Esophagus (tissue), 2 donors: ENCODE results near the gene LGALS14. TPM values are rescaled to one million over a fixed set of nuclear protein-coding genes. Genes with fewer than 3 reads are reported as not detected.
"Not testable (repeated sequence)": the region's sequence is repeated elsewhere in the genome, so short reads cannot be mapped to it uniquely, and the experiment has no call there.

Source experiments
- H3K27ac ChIP-seq, 2 donors: one replicate each; pipeline ENCODE4 v1.5.1; 2013; ENCODE audit warnings: low read depth in 2 of 2, mild to moderate bottlenecking in 2 of 2, inconsistent platforms in 1 of 2, low read length in 1 of 2, moderate library complexity in 1 of 2
- H3K27me3 ChIP-seq, 2 donors: one replicate each; pipeline ENCODE4 v1.6.1; 2013; ENCODE audit warnings: low read length in 2 of 2, control low read depth in 1 of 2, mild to moderate bottlenecking in 1 of 2; ENCODE audit not compliant: insufficient read depth in 2 of 2, control insufficient read depth in 1 of 2
- H3K36me3 ChIP-seq, 2 donors: one replicate each; pipeline ENCODE4 v1.6.1; 2013; ENCODE audit warnings: low read length in 1 of 2; ENCODE audit not compliant: control insufficient read depth in 2 of 2, insufficient read depth in 2 of 2
- H3K4me1 ChIP-seq, 2 donors: one replicate each; pipeline ENCODE4 v1.6.1; 2013; ENCODE audit warnings: low read length in 1 of 2; ENCODE audit not compliant: control insufficient read depth in 2 of 2, insufficient read depth in 2 of 2
- H3K4me3 ChIP-seq, 2 donors: one replicate each; pipeline ENCODE4 v1.5.1; 2013; ENCODE audit warnings: low read length in 2 of 2, mild to moderate bottlenecking in 2 of 2, low read depth in 1 of 2, moderate library complexity in 1 of 2
- H3K9me3 ChIP-seq, 2 donors: one replicate each; pipeline ENCODE4 v1.6.1; 2013; ENCODE audit warnings: mild to moderate bottlenecking in 2 of 2, low read depth in 1 of 2, low read length in 1 of 2, moderate library complexity in 1 of 2; ENCODE audit not compliant: control insufficient read depth in 2 of 2, insufficient read depth in 1 of 2
- WGBS, 2 donors: extraction: QIAGEN DNeasy Blood & Tissue Kit; methylation state at CpG; one replicate each; pipeline ENCODE4 v1.1.7; 2013; 5-methylcytosine and 5-hydroxymethylcytosine counted together
- polyA plus RNA-seq, 2 donors: library from polyadenylated mRNA; stranded (reverse); fragments of 200-250 nt; gene quantifications; one replicate each; pipeline ENCODE4 v1.2.3, GENCODE V29; 2013
- donor health status: healthy with polysubstance abuse.
- donor health status: Bipolar disorder and iron deficiency.

Gene LGALS14
- polyA plus RNA-seq, 2 donors, result not detected

DNA sequence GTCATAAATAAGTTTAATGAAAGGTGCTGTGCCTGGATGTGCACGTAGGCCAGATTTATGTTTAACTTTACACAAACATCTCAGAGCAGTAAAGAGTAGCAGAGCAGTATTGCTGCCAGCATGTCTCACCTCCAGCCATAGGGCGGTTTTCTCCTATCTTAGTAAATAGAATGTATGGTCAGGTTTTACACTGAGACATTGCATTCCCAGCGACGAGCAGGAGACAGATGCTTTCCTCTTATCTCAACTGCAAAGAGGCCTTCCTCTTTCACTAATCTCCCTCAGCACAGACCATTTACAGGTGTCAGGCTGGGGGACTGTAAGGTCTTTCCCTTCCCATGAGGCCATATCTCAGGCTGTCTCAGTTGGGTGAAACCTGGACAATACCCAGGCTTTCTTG lies 15.6 kb upstream of the LGALS14 start:
- whole genome bisulfite sequencing, 2 donors, result 74 to 76% methylated on average over 4 of the region's 4 CpGs
- H3K27ac ChIP-seq, H3K4me1 ChIP-seq, H3K27me3 ChIP-seq, H3K36me3 ChIP-seq, H3K4me3 ChIP-seq, H3K9me3 ChIP-seq: not testable (repeated sequence)

DNA sequence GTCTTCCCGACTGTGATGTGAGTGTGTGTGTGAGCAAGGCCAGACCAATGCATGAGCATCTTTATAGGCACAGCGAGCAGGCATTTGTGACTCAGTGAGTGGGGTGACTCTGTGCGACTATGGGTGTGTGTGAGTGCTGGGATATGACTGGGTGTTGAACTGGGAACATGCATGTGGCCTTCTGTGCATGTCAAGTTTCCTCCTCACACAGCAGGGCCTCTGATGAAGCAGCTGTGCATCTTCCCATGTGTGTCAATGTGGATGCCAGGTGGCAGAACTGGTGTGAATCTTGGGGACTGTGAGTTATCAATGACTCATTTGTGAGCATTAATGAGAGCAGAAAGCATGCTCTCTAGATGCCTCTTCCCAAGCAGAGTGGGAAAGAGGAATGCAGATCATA lies 12.1 kb upstream of the LGALS14 start:
- WGBS, 2 donors, result 71 to 74% methylated on average over 3 of the region's 3 CpGs
- Histone ChIP-seq H3K9me3 (no peaks in the 10 kb centered on the region), H3K27ac (no peak overlapping the region), H3K36me3 (no peaks in the 10 kb centered on the region), H3K4me3 (no peak overlapping the region), H3K4me1 (no peaks in the 10 kb centered on the region), H3K27me3 (no peaks in the 10 kb centered on the region)

DNA sequence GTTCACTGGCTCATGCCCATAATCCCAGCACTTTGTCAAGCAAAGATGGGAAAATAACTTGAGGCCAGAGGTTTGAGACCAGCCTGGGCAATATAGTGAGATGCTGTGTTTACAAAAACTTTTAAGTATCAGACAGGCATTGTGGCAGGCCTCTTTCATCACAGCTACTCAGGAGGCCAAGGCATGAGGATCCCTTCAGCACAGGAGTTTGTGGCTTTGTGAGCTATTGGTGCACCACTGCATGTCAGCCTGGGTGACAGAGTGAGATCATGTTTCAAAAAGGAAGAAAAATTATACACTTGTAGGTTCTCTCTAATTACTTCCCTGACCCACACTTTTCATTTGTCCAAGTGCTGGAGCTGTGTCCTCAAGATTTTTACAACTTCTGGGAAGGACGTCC lies 11.5 kb upstream of the LGALS14 start:
- 66 to 68% methylated on average over 1 of the region's 1 CpG for WGBS, 2 donors
- Histone ChIP-seq H3K9me3 (no peaks in the 10 kb centered on the region), H3K4me3 (no peak overlapping the region), H3K36me3 (no peaks in the 10 kb centered on the region), H3K4me1 (no peaks in the 10 kb centered on the region), H3K27ac (no peak overlapping the region), H3K27me3 (no peaks in the 10 kb centered on the region)

DNA sequence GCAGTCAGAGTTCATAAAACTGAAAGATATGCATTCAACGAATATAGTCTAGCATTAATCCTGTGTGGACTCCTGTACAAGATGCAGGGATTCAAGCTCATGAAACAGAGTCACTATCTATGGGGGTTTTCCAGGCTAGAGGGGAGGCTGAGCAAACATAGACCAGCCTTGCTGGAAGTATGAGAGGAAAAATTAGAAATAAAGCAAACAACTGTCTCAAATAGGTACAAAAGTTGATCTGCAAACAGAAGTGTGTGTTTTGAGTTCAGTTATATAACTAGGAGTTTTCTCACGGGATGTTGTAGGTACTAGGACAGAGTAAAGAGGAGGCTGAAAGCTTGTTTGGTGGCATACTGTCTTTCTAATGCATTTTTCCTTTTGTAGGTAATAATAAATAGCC lies 8.5 kb upstream of the LGALS14 start:
- no peaks in the 10 kb centered on the region for H3K36me3 ChIP-seq
- H3K4me3 ChIP-seq, result no peak overlapping the region
- WGBS, 2 donors, result 62 to 67% methylated on average over 2 of the region's 2 CpGs
- H3K27me3 ChIP-seq, result no peaks in the 10 kb centered on the region
- no peak overlapping the region for H3K27ac ChIP-seq
- H3K4me1 ChIP-seq, result no peaks in the 10 kb centered on the region
- H3K9me3 ChIP-seq, result no peaks in the 10 kb centered on the region

DNA sequence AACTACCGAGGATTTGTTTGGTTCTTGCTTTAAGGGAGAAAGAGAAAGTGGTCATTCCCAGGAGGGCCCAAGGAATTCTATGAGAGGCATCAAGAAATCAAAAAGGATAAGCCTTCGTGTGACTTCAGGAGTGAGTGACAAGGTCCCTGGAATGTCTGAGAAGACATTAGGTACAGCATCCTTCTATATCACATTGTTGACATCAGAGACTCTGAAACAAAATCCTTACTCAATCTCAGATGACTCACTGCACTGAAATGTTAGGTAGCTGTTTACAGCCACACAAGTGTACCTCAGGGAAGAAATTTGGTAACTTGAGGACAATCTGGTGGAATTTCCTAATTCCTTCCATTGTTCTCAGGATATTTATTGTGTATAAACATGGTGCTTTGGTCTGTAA lies 7.9 kb upstream of the LGALS14 start:
- H3K4me3 ChIP-seq, result no peak overlapping the region
- WGBS, 2 donors, result 63 to 65% methylated on average over 2 of the region's 2 CpGs
- no peaks in the 10 kb centered on the region for H3K36me3 ChIP-seq
- H3K9me3 ChIP-seq, result no peaks in the 10 kb centered on the region
- no peaks in the 10 kb centered on the region for H3K27me3 ChIP-seq
- H3K27ac ChIP-seq, result no peak overlapping the region
- no peaks in the 10 kb centered on the region for H3K4me1 ChIP-seq

DNA sequence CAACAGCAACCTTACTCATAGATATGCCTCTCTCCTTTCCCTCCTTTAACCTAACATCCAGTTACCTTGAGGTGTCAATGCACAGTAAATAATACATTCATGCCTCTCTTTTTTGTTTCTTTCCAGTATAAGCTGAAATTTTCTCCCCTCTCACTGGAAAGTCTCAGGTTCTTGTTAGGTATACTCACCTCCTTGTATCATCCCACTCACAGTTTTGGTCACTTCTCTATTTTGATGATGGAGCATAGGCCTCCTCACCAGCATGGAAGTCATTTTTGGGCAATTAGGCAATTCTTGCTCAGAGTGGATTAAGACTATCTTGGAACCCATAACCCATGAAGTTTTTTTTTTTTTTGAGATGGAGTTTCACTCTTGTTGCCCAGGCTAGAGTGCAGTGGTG lies 5.7 kb upstream of the LGALS14 start:
- no peaks in the 10 kb centered on the region for H3K36me3 ChIP-seq

DNA sequence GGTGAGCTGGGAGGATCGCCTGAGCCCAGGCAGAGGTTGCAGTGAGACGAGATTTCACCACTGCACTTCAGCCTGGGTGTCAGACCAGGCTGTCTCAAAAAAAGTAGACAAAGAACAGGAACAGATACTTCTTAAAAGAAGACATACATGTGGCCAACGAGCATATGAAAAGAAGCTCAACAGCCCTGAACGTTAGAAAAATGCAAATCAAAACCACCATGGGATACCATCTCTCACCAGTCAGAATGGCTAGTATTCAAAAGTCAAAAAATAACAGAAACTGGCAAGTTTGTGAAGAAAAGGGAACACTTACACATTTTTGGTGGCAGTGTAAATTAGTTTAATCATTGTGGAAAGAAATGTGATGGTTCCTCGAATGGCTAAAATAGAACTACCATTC lies 3.0 kb upstream of the LGALS14 start:
- Histone ChIP-seq H3K27me3 (no peaks in the 10 kb centered on the region), H3K9me3 (no peaks in the 10 kb centered on the region), H3K4me3 (no peak overlapping the region), H3K36me3 (no peaks in the 10 kb centered on the region), H3K27ac (no peak overlapping the region), H3K4me1 (no peaks in the 10 kb centered on the region)
- 67 to 74% methylated on average over 5 of the region's 5 CpGs for WGBS, 2 donors

More for the DNA sequence above, 5.7 kb upstream of the LGALS14 start:
- H3K4me3 ChIP-seq, result no peak overlapping the region
- H3K4me1 ChIP-seq, result no peaks in the 10 kb centered on the region
- H3K27ac ChIP-seq, result no peak overlapping the region
- H3K9me3 ChIP-seq, result no peaks in the 10 kb centered on the region
- H3K27me3 ChIP-seq, result no peaks in the 10 kb centered on the region

DNA sequence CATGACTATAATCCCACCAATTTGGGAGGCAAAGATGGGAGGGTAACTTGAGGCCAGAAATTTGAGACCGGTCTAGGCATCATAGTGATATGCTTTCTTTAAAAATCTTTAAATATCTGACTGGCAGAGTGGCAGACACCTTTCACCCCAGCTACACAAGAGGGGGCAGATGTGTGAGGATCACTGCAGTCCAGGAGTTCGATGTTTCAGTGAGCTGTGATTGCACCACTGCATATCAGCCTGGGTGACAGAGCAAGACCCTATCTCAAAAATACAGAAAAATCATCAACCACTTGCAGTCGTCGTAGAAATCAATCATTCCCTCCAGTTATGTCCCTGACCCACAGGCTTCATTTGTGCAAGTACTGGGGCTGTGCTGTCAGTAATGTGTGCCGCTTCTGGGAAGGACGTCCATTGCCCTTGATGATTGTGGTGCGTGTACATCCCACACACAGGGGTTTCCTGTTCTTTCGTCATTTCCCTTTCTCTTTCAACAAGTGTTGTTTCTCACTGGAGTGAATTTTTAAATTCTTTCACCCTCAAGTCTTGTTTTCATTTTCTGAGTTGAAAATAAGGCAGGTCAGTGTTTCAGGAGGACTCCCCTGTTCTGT lies 1.4 kb downstream of the LGALS14 start:
- Histone ChIP-seq H3K27ac (no peak overlapping the region), H3K4me3 (no peak overlapping the region), H3K4me1 (no peaks in the 10 kb centered on the region), H3K27me3 (no peaks in the 10 kb centered on the region), H3K9me3 (no peaks in the 10 kb centered on the region), H3K36me3 (no peaks in the 10 kb centered on the region)
- WGBS, 2 donors, result 70 to 73% methylated on average over 8 of the region's 8 CpGs

DNA sequence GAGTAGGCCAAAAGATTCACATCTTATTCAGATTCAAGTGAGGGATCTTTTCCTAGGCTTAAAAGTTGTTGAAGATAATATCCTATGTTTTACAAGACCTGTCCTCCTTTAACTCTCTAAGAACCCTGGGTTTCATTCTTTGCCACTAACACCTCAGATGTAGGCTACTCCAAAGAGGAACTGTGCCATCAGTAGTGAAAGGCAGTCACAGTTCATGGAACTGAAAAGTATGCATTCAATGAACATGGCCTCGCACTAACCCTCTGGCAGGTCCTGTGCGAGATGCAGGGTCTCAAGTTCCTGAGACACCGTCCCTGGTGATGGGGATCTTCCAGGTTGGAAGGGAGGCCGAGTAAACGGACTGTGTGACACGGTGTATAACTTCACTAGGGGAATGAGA lies 4.3 kb downstream of the LGALS14 start:
- no peaks in the 10 kb centered on the region for H3K4me1 ChIP-seq
- no peaks in the 10 kb centered on the region for H3K36me3 ChIP-seq
- WGBS, 2 donors, result 82% methylated on average over 6 of the region's 6 CpGs
- no peak overlapping the region for H3K4me3 ChIP-seq
- H3K27me3 ChIP-seq, result peaks cover 0 to 2% of the 10 kb centered on the region in 2 donors
- H3K9me3 ChIP-seq, result no peaks in the 10 kb centered on the region
- H3K27ac ChIP-seq, result no peak overlapping the region

DNA sequence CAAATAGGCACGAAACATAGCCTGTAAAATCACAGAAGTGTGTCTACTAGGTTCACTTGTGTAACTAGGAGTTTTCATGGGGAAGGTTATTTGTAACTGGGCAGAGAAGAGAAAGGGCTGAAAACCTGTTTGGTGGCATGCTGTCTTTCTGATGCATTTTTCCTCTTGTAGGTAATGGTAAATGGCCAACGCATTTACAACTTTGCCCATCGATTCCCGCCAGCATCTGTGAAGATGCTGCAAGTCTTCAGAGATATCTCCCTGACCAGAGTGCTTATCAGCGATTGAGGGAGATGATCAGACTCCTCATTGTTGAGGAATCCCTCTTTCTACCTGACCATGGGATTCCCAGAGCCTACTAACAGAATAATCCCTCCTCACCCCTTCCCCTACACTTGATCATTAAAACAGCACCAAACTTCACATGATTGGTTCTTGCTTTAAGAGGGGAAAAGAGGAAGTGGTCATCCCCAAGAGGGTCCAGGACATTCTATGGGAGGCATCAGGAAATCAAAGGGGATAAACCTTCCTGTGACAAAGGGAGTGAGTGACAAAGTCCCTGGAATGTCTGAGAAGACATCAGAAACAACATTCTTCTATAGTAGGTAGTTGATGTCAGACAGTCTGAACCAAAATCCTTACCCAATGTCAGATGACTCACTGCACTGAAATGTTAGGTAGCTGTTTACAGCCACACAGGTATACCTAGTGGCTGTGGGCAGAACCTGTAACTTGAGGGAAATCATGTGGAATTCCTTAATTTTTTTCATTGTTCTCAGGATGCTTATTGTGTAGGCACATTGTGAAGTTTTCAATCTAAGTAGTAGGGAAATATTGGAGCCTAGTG lies 5.0 kb downstream of the LGALS14 start:
- no peak overlapping the region for H3K4me3 ChIP-seq
- H3K27me3 ChIP-seq, result peaks cover 0 to 2% of the 10 kb centered on the region in 2 donors
- WGBS, 2 donors, result 82 to 83% methylated on average over 5 of the region's 5 CpGs
- no peaks in the 10 kb centered on the region for H3K9me3 ChIP-seq
- no peaks in the 10 kb centered on the region for H3K4me1 ChIP-seq
- no peaks in the 10 kb centered on the region for H3K36me3 ChIP-seq
- H3K27ac ChIP-seq, result no peak overlapping the region
